ENCODE data around the gene PTPRN2.
"Not testable (repeated sequence)": the region's sequence is repeated elsewhere in the genome, so short reads cannot be mapped to it uniquely, and the experiment has no call there.

Gene PTPRN2

GRCh38 chr7:157780721-157781120 is 806.9 kb downstream of the PTPRN2 start:
- no peak for DNase-seq (ENCODE audit: low read depth in 3 of 3)

- DNase-seq (ENCODE audit: low read depth in 3 of 3) = no peak
These were observed 807.3 kb downstream of the PTPRN2 start for GRCh38 chr7:157780312-157780711.

- DNase-seq (ENCODE audit: low read depth in 3 of 3) = no peak
These were observed 808.4 kb downstream of the PTPRN2 start for GRCh38 chr7:157779206-157779605.

DNA sequence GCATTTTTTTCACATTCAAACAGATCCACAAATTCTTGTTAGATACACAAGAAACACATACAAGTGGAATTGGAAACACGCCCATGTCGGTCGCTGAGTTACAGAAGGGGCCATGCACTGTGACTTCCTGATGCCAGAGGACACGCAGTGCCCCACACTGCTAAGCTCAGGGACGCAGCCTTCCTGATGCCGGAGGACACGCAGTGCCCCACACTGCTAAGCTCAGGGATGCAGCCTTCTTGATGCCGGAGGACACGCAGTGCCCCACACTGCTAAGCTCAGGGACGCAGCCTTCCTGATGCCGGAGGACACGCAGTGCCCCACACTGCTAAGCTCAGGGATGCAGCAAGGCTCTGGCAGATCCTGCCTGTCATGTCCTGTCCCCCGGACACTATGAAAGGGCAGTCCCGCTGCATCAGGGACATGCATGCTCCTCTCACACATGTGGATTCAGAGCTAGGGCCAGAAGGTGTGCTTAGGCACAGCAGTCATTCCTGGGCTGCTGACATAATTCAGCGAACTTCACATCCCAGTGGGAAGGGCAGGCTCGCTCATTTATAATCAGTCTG is 810.3 kb downstream of the PTPRN2 start:
- DNase-seq (ENCODE audit: low read depth in 3 of 3) = not testable (repeated sequence)

DNA sequence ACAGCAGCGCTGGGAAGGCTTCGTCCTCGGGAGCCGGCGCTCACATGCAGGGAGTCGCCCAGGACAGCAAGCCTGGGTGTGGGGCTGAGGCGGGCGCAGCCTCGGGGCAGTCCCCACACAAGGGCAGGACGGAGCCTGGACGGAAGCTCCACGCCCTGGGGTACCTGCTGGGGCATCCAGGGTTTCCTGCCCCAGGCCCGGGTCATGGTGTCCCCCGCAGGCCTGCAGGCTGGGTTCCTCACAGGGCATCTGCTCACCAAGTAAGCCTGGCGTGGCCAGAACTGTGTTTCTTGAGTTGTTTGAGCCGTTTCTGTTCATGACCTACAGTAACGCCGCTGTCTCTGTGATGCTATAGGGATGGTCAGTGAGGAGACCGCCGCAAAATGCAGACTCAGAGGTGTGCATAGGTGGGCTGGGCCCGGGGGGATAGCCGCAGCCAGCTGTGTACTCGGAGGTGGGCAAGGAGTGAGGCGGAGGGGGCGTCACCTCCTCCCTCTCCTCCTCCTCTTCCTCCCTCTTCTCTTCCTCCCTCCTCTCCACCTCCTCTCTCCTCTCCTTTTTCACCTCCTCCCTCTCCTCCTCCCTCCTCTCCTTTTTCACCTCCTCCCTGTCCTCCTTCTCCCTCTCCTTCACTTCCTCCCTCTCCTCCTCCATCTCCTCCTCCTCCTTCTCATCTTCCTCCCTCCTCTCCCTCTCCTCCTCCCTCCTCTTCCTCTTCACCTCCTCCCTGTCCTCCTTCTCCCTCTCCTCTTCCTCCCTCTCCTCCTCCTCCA is 811.9 kb downstream of the PTPRN2 start:
- DNase-seq (ENCODE audit: low read depth in 3 of 3) = no peak

DNA sequence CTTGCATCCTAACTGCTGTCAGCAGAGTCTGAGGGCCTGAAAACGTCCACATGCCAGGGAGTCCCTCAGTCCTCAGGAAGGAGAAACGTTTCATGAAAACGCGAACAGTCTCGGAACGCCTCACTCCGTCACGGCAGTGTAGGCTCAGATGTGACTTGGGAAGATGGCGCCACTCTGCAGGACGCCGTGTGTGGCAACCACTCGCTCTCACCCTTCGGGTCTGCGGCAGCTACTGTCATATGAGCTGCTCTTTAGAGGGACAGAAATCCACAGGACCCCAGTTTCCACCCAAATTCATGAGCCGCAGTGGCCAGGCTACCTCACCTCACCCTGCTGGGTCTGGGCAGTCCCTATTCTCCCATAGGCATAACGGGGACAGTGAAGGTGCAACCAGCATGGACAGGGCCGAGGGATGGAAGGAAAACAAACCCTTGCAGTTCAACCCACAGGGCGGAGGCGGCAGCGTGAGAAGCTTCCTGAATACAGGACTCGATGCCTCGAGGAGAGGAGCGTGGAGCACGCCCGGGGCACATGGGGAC is 812.5 kb downstream of the PTPRN2 start:
- DNase-seq (ENCODE audit: low read depth in 3 of 3) = no peak

DNA sequence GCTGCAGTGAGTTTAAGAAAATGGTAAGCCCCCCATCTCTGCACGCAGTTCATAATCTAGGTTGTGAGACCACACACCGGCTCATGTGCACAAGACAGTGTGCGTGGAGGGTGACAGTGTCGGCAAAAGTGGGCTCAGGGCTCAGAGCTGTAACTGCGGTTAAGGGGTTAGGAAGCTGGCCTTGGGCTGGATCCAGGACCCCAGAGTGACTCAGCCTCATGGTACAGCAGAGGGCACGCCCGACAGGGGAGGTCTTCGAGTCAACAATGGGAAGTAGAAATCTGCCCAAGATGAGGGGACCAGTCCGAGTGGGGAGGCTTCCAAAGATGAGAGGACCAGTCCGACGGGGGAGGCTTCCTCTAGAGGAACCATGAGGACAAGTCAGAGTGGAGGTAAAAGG is 813.1 kb downstream of the PTPRN2 start:
- DNase-seq (ENCODE audit: low read depth in 3 of 3) = no peak

DNA sequence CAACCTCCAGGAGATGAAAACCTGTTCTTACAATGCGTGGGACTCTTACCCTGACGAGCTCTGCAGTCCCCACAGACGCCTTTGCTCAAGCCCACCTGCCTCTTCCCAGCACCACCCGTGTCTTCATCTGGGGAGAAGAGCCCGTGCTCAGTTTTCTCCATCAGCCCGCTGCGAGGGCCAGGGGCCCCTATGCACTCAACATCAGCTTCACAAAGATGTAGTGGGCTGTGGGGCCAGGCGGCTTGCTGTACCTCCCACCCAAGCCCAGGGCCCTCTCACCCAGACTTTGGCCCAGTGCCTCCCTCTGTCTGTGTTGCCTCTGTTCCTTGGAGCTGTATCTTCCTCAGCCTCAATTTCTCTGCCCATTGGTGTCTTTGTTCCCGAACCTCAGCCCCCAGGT is 814.3 kb downstream of the PTPRN2 start:
- DNase-seq (ENCODE audit: low read depth in 3 of 3) = no peak

- DNase-seq (ENCODE audit: low read depth in 3 of 3) = no peak
These were observed 815.0 kb downstream of the PTPRN2 start for GRCh38 chr7:157772486-157773130.

DNA sequence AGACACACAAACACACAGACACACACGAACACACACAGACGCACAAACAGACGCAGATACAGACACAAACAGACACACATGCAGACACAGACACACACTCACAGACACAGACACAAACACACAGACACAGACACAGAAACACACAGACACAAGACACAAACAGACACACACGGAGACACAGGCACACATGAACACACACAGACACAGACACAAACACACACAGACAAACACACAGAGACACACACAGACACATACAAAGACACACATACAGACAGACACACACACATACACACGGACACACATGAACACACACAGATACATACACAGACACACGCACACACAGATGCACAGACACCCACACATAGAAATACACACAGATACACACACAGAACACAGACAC is 815.9 kb downstream of the PTPRN2 start:
- no peak for DNase-seq (ENCODE audit: low read depth in 3 of 3)

DNA sequence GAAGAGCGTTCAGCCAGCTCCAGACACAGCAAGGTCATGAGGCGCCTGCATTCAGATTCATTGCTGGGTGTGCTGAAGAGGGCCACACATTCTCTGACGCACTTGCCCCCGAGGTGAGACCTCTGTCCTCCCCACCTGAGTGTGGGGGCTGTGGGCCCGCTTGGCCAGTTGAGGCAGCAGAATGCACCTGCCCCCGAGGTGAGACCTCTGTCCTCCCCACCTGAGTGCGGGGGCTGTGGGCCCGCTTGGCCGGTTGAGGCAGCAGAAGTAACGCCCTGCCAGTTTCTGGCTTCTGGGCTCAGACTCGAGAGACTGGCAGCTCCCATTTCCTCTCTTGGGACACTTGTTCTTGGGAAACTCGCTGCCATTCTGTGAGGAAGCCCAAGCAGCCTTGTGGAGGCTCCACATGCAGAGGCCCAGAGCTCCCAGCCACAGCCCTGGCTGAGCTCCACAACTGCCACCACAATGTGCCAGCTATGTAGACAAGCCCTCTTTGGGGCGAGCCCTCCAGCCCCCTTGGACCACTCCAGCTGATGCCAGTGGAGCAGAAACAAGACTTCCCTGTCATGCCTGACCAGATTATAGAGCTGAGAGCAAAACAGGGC is 816.8 kb downstream of the PTPRN2 start:
- no peak for DNase-seq (ENCODE audit: low read depth in 3 of 3)

GRCh38 chr7:157769526-157770215 is 818.0 kb downstream of the PTPRN2 start:
- no peak for DNase-seq (ENCODE audit: low read depth in 3 of 3)

GRCh38 chr7:157769086-157769485 is 818.5 kb downstream of the PTPRN2 start:
- DNase-seq (ENCODE audit: low read depth in 3 of 3) = no peak

- DNase-seq (ENCODE audit: low read depth in 3 of 3) = no peak
These were observed 819.4 kb downstream of the PTPRN2 start for GRCh38 chr7:157768198-157768597.

DNA sequence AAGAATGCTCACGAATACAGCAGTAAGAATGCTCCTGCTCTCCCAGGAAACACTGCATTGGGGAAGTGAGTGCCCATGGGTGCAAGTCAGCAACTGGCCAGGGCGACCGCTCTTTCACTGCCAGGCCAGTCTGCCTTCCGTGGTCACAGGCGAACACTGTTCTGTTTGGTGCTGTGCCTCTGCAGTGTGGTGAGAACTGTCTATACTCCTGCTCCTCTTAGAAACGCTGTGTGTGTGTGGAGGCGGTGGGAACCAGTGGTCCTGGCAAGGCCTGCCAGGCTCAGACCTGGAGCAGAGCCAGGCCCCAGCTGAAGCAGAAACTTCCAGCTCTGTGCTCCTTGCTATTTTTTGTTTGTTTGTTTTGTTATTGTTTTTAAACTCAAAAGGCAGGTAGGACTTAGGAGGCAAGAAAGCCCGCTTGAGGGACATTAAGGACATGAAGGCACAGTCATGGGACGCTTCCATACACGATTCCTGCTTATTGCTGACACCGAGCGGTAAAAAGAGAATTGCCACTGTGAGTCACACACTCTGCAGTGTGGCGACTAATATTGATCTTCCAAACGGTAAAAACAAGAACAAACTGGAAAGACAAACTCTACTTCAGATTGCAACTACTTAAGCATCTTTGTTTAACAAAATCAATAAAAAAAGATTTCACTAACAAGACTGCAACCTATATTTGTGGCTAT is 820.0 kb downstream of the PTPRN2 start:
- no peak for DNase-seq (ENCODE audit: low read depth in 3 of 3)

GRCh38 chr7:157766098-157766497 is 821.5 kb downstream of the PTPRN2 start:
- DNase-seq (ENCODE audit: low read depth in 3 of 3) = no peak

- no peak for DNase-seq (ENCODE audit: low read depth in 3 of 3)
These were observed 822.6 kb downstream of the PTPRN2 start for GRCh38 chr7:157764946-157765537.

- no peak for DNase-seq (ENCODE audit: low read depth in 3 of 3)
These were observed 823.4 kb downstream of the PTPRN2 start for GRCh38 chr7:157764193-157764592.

DNA sequence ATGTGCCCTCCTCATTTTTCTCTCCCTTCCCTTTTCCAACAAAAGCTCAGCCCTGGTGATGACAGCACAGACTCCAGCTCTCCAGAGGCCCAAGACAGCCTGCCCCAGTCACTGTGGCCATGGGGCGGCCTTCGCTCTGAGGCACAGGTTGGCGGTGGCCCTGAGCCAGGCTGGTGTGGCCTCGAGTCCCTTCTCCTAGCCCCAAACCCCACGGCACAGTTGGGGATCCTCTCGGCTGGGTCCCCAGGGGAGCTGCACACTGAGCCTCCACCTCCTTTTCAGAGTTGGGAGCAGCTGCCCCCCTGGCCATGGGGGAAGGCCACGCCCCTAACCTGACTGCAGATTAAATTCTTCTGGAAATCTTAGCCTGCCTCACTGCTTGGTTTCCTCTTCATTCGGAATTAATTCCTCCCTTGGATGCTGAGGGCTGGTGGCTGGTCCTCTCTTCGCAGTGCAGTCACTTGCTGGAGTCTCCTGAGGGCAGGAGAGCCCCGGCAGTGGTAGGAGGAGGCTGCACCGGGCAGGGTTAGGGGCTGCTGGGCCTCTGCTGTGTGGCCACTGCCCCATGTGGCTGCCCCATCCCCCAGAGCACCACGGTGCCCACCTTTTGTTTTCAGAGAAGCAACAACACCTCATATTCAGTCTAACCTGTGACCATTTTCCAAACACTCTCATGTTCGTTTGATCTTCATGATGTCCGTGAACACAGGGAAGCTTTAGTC is 824.2 kb downstream of the PTPRN2 start:
- DNase-seq (ENCODE audit: low read depth in 3 of 3) = no peak

- no peak for DNase-seq (ENCODE audit: low read depth in 3 of 3)
These were observed 824.8 kb downstream of the PTPRN2 start for GRCh38 chr7:157762824-157763223.
